Retinal pigment epithelial cell (primary cell): Measurements from ENCODE around the gene GCLM.
"Not testable (repeated sequence)": the region's sequence is repeated elsewhere in the genome, so short reads cannot be mapped to it uniquely, and the experiment has no call there.

Experiments
- DNase-seq: peaks from one replicate; pipeline ENCODE4 v3.0.0-alpha.2; 2010; ENCODE audit warnings: low read depth
- H3K4me3 ChIP-seq: 2 replicates; pipeline ENCODE4 v1.5.1; 2011; ENCODE audit warnings: mild to moderate bottlenecking, low read length, control low read depth, moderate library complexity
- TF ChIP-seq, protein P1 (sequence below): conservative IDR thresholded peaks from 2 replicates; pipeline ENCODE4 v1.5.1; 2011; ENCODE audit warnings: low read depth, low read length, control low read depth, inconsistent platforms

Gene GCLM

DNA sequence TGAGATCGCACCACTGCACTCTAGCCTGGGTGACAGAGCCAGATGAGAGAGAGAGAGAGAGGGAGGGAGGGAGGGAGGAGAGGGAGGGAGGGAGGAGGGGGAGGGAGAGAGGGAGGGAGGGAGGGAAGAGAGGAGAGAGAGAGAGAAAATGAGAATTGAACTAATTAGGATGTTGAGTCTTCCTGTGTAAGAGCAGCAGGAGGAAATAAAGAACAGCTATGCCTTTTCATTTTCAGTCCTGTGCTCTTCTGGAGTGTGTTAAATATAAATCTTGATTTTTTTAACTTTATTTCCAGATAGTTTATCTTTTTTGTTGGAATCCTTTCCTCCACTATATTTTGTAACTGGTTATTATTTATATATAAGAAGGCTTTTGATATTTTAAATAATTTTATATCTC, 57.4 kb downstream of the GCLM start:
- TF ChIP-seq, protein P1, sequence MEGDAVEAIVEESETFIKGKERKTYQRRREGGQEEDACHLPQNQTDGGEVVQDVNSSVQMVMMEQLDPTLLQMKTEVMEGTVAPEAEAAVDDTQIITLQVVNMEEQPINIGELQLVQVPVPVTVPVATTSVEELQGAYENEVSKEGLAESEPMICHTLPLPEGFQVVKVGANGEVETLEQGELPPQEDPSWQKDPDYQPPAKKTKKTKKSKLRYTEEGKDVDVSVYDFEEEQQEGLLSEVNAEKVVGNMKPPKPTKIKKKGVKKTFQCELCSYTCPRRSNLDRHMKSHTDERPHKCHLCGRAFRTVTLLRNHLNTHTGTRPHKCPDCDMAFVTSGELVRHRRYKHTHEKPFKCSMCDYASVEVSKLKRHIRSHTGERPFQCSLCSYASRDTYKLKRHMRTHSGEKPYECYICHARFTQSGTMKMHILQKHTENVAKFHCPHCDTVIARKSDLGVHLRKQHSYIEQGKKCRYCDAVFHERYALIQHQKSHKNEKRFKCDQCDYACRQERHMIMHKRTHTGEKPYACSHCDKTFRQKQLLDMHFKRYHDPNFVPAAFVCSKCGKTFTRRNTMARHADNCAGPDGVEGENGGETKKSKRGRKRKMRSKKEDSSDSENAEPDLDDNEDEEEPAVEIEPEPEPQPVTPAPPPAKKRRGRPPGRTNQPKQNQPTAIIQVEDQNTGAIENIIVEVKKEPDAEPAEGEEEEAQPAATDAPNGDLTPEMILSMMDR: no peak
- no peak for DNase-seq
- H3K4me3 ChIP-seq: no peak overlapping the region

DNA sequence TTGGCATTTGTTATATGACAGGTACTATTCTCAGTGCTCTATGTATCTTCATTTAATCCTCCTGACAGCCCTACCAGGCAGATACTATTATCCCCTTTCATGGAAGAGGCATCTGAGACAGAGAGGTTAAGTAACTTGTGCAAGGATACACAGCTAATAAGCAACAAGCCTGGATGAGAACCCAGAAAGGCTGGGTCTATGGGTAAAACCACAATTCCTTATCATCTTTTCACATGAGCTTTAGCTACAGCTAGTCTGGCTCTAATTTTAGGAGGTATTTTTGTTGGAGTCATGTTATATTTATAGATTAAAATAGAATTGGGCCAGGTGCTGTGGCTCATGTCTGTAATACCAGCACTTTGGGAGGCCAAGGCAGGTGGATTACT, 57.9 kb downstream of the GCLM start:
- DNase-seq: no peak
- no peak overlapping the region for H3K4me3 ChIP-seq
- TF ChIP-seq, protein P1: no peak

GRCh38 chr1:93850687-93851326, 58.4 kb downstream of the GCLM start:
- H3K4me3 ChIP-seq, DNase-seq: not testable (repeated sequence)
- TF ChIP-seq, protein P1: peak; percentile 47

- H3K4me3 ChIP-seq: peak overlapping the region; percentile 83
- DNase-seq: no peak
- TF ChIP-seq, protein P1: no peak
Observed at GRCh38 chr1:93848350-93848883, 60.8 kb downstream of the GCLM start.

DNA sequence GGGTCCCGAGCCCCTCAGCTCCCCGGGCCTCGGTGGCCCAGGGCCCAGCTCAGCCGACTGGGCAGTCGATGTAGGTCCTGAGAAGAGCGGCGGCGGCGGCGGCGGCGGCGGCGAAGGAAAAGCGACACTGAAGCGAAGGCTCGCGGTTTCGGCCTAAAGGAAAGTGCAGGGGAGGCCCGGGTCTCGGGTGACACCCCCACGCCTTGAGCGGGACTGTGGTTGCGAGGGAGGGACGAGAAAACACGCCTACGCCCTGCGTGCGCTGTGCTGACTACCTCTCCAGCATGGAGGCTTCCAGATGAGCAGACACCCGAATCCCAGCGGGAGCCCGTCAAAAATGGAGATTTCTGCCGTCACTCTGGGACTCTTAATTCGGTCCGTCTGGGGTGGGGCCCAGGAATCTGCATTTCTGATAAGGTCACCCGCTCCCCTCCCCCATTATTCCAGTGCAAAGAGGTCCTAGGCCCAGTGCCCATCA, 61.4 kb downstream of the GCLM start:
- TF ChIP-seq, protein P1: no peak
- H3K4me3 ChIP-seq: peak overlapping the region; percentile 83
- no peak for DNase-seq

GRCh38 chr1:93846992-93847810, 62.0 kb downstream of the GCLM start:
- peak; percentile 52 for DNase-seq
- TF ChIP-seq, protein P1: no peak
- H3K4me3 ChIP-seq: peak overlapping the region; percentile 83
